NCI-H748 (cell line): ENCODE data around the gene RBM8A.
A peak's percentile ranks its signal among the peaks of the same experiment; 100 is the strongest.

Source experiments
- DNase-seq: peaks from one replicate; lab custom pipeline; 2025; ENCODE audit not compliant: unreplicated experiment; lab: John Stamatoyannopoulos, UW

RBM8A gene

GRCh38 chr1:145918144-145918991, 8.9 kb downstream of the RBM8A start, which contains the start of gene PEX11B:
PEX11B (minus strand) TSS chr1:145918717; CDS start chr1:145918688, 29 bp downstream.
- peak; percentile 91 for DNase-seq

- DNase-seq, result no peak
Observed at GRCh38 chr1:145917595-145917994, 9.7 kb downstream of the RBM8A start.

- no peak for DNase-seq
Observed at GRCh38 chr1:145916745-145917144, 10.5 kb downstream of the RBM8A start.

GRCh38 chr1:145912128-145912641, 15.1 kb downstream of the RBM8A start:
- DNase-seq, result no peak

- no peak for DNase-seq
Observed at GRCh38 chr1:145908653-145909052, 18.6 kb downstream of the RBM8A start.

- no peak for DNase-seq
Observed at GRCh38 chr1:145906954-145907753, 20.1 kb downstream of the RBM8A start.

- no peak for DNase-seq
Observed at GRCh38 chr1:145901312-145902021, 25.8 kb downstream of the RBM8A start.

GRCh38 chr1:145898756-145899155, 28.5 kb downstream of the RBM8A start:
- DNase-seq, result no peak

GRCh38 chr1:145897969-145898368, 29.3 kb downstream of the RBM8A start:
- DNase-seq, result no peak

- DNase-seq, result no peak
Observed at GRCh38 chr1:145895471-145895870, 31.8 kb downstream of the RBM8A start.

- DNase-seq, result no peak
Observed at GRCh38 chr1:145893306-145894055, 33.8 kb downstream of the RBM8A start.

- DNase-seq, result peak; percentile 34
Observed at GRCh38 chr1:145892486-145893087, 34.7 kb downstream of the RBM8A start.

GRCh38 chr1:145891587-145892485, 35.4 kb downstream of the RBM8A start:
- peak; percentile 98 for DNase-seq

- peak; percentile 44 for DNase-seq
Observed at GRCh38 chr1:145891143-145891542, 36.1 kb downstream of the RBM8A start.

- DNase-seq, result peak; percentile 38
Observed at GRCh38 chr1:145889722-145890121, 37.6 kb downstream of the RBM8A start.

- no peak for DNase-seq
Observed at GRCh38 chr1:145887631-145888030, 39.7 kb downstream of the RBM8A start.

GRCh38 chr1:145886816-145887215, 40.5 kb downstream of the RBM8A start:
- DNase-seq, result no peak

- no peak for DNase-seq
Observed at GRCh38 chr1:145886390-145886789, 40.9 kb downstream of the RBM8A start.

GRCh38 chr1:145885738-145886287, 41.5 kb downstream of the RBM8A start, which contains the start of gene ANKRD35:
ANKRD35 (minus strand) TSS chr1:145885866; CDS start chr1:145885758, 108 bp downstream.
- DNase-seq, result peak; percentile 88
